ENCODE results near the gene ARHGAP24.

DNA sequence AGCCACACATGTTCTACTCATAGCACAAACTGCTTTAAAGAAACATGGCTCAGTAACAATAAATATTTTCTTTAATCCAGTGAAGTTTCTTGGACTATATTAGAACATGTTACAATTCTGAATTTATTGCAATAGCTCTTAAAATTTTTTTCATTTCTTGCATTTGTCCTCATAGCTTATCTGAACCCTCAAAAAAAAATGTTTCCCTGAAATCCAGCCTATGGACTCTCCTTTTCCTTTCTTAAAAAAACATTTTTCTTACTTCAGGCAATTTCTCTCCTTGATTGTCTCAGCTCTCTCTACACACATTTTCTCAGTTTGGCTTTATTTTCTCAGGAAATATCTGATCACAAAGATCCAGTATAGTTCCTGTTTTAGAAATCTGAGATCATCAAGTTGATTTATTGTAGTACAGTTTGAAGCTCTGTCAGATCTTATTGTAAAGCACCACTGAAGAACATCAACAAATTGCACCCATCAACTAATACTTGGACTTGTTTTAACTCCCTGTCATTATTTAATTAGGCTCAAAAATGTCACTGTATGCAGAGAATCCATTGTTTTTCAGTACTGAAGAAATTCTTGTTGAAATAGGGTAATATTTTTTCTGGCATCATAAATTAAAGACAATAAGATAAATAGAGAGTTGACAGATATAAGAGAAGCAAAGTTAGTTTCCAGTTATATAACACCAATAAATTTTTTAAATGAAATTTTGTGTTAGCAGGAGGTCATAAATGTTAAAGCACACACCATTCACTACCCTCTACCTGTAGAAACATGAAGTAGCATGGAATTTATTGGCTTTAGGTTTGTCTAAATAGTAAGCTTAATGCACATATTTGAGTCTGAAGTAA, 317.7 kb downstream of the ARHGAP24 start:
- TF ChIP-seq, protein P1, sequence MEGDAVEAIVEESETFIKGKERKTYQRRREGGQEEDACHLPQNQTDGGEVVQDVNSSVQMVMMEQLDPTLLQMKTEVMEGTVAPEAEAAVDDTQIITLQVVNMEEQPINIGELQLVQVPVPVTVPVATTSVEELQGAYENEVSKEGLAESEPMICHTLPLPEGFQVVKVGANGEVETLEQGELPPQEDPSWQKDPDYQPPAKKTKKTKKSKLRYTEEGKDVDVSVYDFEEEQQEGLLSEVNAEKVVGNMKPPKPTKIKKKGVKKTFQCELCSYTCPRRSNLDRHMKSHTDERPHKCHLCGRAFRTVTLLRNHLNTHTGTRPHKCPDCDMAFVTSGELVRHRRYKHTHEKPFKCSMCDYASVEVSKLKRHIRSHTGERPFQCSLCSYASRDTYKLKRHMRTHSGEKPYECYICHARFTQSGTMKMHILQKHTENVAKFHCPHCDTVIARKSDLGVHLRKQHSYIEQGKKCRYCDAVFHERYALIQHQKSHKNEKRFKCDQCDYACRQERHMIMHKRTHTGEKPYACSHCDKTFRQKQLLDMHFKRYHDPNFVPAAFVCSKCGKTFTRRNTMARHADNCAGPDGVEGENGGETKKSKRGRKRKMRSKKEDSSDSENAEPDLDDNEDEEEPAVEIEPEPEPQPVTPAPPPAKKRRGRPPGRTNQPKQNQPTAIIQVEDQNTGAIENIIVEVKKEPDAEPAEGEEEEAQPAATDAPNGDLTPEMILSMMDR (IDR thresholded peaks at IDR 0.05) = no peak
- TF ChIP-seq POLR2A (IDR thresholded peaks at IDR 0.05) = no peak
